ENCODE data around the gene COX5B.

Gene COX5B

GRCh38 chr2:97659256-97660043 is 13.6 kb downstream of the COX5B start:
- Histone ChIP-seq H3K9ac (ENCODE audit: low read length) (no peak overlapping the region), H3K27ac (ENCODE audit: low read length) (no peak overlapping the region)
- TF ChIP-seq EZH2 (optimal IDR thresholded peaks at IDR 0.05; ENCODE audit: low read depth, low read length) (no peak), EZH2phosphoT487 (IDR thresholded peaks at IDR 0.05; ENCODE audit: low read length) (no peak)
- TF ChIP-seq, protein P1, sequence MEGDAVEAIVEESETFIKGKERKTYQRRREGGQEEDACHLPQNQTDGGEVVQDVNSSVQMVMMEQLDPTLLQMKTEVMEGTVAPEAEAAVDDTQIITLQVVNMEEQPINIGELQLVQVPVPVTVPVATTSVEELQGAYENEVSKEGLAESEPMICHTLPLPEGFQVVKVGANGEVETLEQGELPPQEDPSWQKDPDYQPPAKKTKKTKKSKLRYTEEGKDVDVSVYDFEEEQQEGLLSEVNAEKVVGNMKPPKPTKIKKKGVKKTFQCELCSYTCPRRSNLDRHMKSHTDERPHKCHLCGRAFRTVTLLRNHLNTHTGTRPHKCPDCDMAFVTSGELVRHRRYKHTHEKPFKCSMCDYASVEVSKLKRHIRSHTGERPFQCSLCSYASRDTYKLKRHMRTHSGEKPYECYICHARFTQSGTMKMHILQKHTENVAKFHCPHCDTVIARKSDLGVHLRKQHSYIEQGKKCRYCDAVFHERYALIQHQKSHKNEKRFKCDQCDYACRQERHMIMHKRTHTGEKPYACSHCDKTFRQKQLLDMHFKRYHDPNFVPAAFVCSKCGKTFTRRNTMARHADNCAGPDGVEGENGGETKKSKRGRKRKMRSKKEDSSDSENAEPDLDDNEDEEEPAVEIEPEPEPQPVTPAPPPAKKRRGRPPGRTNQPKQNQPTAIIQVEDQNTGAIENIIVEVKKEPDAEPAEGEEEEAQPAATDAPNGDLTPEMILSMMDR (IDR thresholded peaks at IDR 0.05; ENCODE audit: low read length) = no peak

GRCh38 chr2:97660044-97660774 is 14.3 kb downstream of the COX5B start:
- H3F3A ChIP-seq (ENCODE audit: insufficient read depth, low read length) = peaks cover 10% of the 10 kb centered on the region; the same call in 1 of the 2 replicates
- TF ChIP-seq EZH2phosphoT487 (IDR thresholded peaks at IDR 0.05; ENCODE audit: low read length) (no peak), EZH2 (optimal IDR thresholded peaks at IDR 0.05; ENCODE audit: low read depth, low read length) (no peak)
- TF ChIP-seq, protein P1 (IDR thresholded peaks at IDR 0.05; ENCODE audit: low read length) = no peak
- H2AFZ ChIP-seq (ENCODE audit: low read length) = no peak overlapping the region
- H3K79me2 ChIP-seq (ENCODE audit: low read length) = peaks cover 38% of the 10 kb centered on the region
- no peaks in the 10 kb centered on the region for H3K27me3 ChIP-seq (replicated peaks; ENCODE audit: insufficient read depth, low read length)
- no peak overlapping the region for H3K4me3 ChIP-seq (ENCODE audit: low read length)
- H4K20me1 ChIP-seq (ENCODE audit: insufficient read depth, low read length) = no peaks in the 10 kb centered on the region
- H3K4me1 ChIP-seq (ENCODE audit: low read length) = peaks cover 9% of the 10 kb centered on the region; the same call in 1 of the 2 replicates
- H3K4me2 ChIP-seq (ENCODE audit: low read depth, low read length) = no peak overlapping the region
- 0 out of 2 replicates have a peak, but pooled peaks cover 5% of the 10 kb centered on the region for H3K36me3 ChIP-seq (replicated peaks; ENCODE audit: insufficient read depth, low read length)
- H3K9me3 ChIP-seq (replicated peaks; ENCODE audit: insufficient read depth, low read length) = no peaks in the 10 kb centered on the region
- H3K9ac ChIP-seq (ENCODE audit: low read length) = no peak overlapping the region
- no peaks in the 10 kb centered on the region for H3K9me2 ChIP-seq (replicated peaks; ENCODE audit: insufficient read depth, low read length)
- no peak overlapping the region for H3K27ac ChIP-seq (ENCODE audit: low read length)
- DNase-seq = no peak

More at GRCh38 chr2:97659256-97660043, 13.6 kb downstream of the COX5B start:
- peaks cover 4% of the 10 kb centered on the region; the same call in 1 of the 2 replicates for H3K4me1 ChIP-seq (ENCODE audit: low read length)
- H3K27me3 ChIP-seq (replicated peaks; ENCODE audit: insufficient read depth, low read length) = no peaks in the 10 kb centered on the region
- peaks cover 4% of the 10 kb centered on the region; the same call in 1 of the 2 replicates for H3F3A ChIP-seq (ENCODE audit: insufficient read depth, low read length)
- H3K4me2 ChIP-seq (ENCODE audit: low read depth, low read length) = no peak overlapping the region
- DNase-seq = no peak
- 0 out of 2 replicates have a peak, but pooled peaks cover 5% of the 10 kb centered on the region for H3K36me3 ChIP-seq (replicated peaks; ENCODE audit: insufficient read depth, low read length)
- no peaks in the 10 kb centered on the region for H3K9me2 ChIP-seq (replicated peaks; ENCODE audit: insufficient read depth, low read length)
- no peak overlapping the region for H2AFZ ChIP-seq (ENCODE audit: low read length)
- H3K4me3 ChIP-seq (ENCODE audit: low read length) = no peak overlapping the region
- H4K20me1 ChIP-seq (ENCODE audit: insufficient read depth, low read length) = no peaks in the 10 kb centered on the region
- no peaks in the 10 kb centered on the region for H3K9me3 ChIP-seq (replicated peaks; ENCODE audit: insufficient read depth, low read length)
- peaks cover 38% of the 10 kb centered on the region for H3K79me2 ChIP-seq (ENCODE audit: low read length)

DNA sequence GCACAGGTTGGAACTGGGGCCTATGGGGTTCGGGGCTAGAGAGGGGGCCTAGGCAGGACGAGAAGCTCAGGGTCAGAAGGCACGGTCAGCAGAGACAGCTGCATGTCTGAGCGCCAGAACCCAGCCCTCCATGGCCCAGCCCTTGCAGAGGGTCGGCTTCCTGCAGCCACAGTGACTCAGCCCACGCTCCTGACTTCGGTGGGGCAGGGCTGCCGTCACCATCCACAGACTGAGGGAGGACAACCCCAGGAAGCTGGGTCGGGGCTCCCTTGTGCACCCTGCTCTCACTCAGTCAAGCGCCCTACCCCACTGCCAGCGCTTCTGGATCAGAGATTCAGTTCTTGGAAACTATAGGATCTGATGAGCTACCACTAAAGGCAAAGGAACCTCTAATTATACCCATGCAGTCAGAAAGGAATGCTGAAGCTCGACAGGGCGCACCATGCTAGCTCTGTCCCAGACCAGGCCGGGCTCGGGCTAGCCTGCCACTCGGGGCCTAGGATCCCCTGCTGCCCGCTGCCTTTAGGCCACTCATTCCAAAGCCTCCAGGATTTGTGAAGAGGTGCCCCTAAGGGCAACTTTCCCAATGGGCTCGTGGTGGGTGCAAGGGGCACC is 15.0 kb downstream of the COX5B start:
- Histone ChIP-seq H2AFZ (ENCODE audit: low read length) (no peak overlapping the region), H3K9me2 (replicated peaks; ENCODE audit: insufficient read depth, low read length) (no peaks in the 10 kb centered on the region), H3K4me3 (ENCODE audit: low read length) (no peak overlapping the region), H3K27ac (ENCODE audit: low read length) (no peak overlapping the region), H3K9me3 (replicated peaks; ENCODE audit: insufficient read depth, low read length) (no peaks in the 10 kb centered on the region), H3F3A (ENCODE audit: insufficient read depth, low read length) (peaks cover 10% of the 10 kb centered on the region; the same call in 1 of the 2 replicates), H4K20me1 (ENCODE audit: insufficient read depth, low read length) (no peaks in the 10 kb centered on the region), H3K79me2 (ENCODE audit: low read length) (peaks cover 38% of the 10 kb centered on the region), H3K27me3 (replicated peaks; ENCODE audit: insufficient read depth, low read length) (no peaks in the 10 kb centered on the region), H3K4me2 (ENCODE audit: low read depth, low read length) (no peak overlapping the region), H3K9ac (ENCODE audit: low read length) (no peak overlapping the region), H3K36me3 (replicated peaks; ENCODE audit: insufficient read depth, low read length) (0 out of 2 replicates have a peak, but pooled peaks cover 5% of the 10 kb centered on the region), H3K4me1 (ENCODE audit: low read length) (peaks cover 9% of the 10 kb centered on the region; the same call in 1 of the 2 replicates)
- no peak for DNase-seq
- TF ChIP-seq, protein P1 (IDR thresholded peaks at IDR 0.05; ENCODE audit: low read length) = no peak
- TF ChIP-seq EZH2 (optimal IDR thresholded peaks at IDR 0.05; ENCODE audit: low read depth, low read length) (no peak), EZH2phosphoT487 (IDR thresholded peaks at IDR 0.05; ENCODE audit: low read length) (no peak)

Measured in MM.1S (cell line).